ENCODE results near the gene CAMTA1.
"Not testable (repeated sequence)": the region's sequence is repeated elsewhere in the genome, so short reads cannot be mapped to it uniquely, and the experiment has no call there.

Gene CAMTA1

DNA sequence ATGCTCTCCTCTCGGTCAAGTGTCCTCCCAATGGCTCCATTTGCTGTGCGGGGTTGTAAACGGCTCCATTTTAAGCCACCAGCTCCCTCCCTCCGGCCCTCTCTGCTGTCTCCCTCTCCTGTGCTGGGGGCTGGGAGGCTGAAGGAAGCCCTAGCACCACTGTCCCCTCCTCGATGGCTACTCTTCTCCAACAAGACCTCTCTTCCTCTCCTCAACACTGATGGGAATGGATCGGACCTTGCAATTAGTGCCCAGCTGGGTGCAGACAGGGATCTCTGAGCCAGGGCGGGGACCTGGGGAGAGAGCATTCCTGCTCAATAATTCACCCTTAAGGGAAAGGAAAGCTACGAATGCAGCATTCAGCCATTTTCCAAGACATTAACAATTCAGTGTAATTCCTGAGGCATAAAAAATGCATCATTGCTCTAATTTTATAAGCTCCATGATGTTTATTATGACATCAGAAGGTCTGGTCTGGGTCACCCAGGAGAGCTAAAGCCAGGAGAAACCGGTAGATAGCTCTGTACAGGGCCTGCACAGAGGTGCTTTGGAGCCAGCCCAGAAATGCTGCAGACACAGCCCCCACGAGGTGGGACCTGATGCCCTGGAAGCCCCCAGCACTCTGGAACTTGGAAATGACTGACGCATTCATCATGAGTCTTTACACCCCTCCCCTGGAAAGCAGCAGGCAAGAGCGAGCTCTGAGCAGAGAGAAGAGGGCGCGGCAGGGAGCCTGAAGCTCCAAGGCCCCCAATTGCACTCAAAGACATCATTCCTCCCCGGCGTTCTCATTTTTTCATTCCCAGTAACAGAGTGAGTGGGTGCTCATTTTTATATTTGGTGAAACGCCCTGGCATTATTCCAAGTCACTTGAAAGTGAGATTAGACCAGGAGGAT, 909.6 kb downstream of the CAMTA1 start:
- no peak for FAIRE-seq

DNA sequence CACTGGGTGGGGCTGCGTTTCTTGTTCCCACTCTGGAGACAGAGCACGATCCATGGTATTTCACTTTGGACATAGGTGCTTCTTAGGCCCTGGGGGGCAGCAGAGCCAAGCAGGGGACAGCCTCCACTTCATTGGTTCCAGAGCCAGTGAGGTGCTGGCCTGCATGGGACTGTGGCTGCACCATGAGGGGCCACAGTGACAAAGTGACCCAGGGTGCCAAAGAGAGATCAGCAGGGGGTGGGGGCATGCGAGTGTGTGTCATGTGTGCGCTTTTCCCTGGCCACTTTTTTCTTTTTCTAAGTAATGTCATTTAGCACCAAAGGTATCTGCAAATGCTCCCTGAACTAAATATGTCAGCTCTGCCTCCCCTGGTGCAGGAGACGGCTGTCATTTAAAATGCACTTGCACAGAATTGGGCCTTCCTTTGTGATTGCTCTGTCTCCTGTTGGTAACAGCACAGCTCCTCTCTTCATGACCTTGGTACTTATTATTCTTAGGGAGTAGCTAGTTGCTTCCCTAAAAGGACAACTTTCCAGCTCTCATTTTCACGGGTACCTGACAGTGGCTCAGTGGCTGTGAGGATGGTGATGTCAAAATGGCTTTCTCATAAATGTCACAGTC, 910.4 kb downstream of the CAMTA1 start:
- no peak for FAIRE-seq

DNA sequence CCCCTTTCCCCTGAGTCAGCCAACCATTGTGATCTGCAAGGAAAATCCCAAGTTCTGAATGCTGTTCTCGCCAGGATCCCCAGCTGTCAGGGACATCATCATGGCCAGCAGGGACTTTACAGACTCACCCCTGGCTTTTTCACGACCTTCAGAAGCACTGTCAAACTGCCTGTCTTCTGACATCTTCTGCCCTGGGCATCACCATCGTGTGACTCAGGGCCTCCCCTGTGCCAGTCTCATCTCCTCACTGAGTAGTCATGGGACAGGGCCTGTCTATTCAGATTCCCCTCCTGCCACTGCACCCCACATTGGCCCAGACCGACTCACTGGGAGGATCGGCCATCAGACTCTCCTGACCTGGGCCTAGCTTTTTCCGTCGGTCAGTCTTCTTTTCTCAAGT, 913.4 kb downstream of the CAMTA1 start:
- no peak for FAIRE-seq

DNA sequence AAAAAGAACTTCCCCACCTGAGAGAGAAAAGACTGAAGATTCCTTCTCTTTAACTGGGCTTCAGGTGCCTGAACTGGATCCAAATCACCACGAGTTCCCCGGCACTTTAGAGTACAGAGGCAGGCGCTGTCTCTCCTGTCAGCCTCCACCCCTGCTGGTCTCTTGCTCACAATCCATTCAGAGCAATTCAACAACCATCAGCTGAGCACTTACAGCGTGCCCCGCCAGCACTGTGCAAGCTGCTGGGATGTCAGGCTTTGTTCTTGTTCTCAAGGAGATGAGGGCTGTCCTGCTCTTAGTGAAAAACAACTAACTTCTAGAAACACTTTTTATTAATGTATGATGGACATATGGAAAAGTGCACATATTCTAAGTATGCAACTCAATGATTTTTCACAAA, 917.1 kb downstream of the CAMTA1 start:
- FAIRE-seq = no peak

DNA sequence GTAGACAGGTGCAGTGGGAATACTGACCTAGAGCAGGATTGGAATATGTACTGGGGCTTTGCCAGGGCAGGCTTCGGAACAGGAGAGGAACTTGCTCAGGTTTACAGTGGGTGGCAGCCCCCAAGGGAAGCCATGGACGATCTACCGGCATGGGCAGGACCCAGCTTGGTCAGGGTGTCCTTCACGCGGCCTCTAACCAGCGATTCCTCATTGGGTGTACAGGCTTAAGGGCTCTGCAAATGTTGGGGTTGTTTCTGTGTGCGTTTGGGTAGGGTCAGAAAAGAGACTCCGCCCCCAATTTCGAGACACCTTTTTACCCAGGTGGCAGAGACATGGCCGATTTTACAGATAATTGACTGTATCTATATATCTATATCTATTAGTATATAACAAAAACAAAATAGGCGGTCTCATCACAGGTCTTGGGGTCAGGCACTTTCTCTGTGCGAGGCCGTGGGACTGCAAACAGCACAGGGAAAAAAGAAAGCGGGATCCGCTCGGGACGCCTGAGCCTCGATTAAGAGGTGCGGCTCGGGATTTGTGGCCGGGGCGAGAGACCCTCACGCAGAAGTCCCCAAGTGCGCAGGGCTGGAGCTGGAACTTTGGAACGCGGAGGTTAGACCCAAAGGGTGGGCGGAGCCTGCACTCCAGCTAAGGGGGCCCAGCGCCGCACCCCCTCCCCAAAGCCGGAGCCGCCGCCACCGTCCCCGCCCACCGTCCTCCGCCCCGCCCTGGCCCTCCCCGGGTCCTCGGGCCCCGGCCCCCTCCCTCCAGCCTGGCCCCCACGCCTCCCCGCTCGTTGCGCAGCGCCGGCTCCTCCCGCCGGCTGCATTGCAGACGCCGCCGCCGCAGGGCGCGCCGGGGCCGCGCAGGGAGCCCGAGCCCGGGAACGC, 918.3 kb downstream of the CAMTA1 start:
- no peak for FAIRE-seq

DNA sequence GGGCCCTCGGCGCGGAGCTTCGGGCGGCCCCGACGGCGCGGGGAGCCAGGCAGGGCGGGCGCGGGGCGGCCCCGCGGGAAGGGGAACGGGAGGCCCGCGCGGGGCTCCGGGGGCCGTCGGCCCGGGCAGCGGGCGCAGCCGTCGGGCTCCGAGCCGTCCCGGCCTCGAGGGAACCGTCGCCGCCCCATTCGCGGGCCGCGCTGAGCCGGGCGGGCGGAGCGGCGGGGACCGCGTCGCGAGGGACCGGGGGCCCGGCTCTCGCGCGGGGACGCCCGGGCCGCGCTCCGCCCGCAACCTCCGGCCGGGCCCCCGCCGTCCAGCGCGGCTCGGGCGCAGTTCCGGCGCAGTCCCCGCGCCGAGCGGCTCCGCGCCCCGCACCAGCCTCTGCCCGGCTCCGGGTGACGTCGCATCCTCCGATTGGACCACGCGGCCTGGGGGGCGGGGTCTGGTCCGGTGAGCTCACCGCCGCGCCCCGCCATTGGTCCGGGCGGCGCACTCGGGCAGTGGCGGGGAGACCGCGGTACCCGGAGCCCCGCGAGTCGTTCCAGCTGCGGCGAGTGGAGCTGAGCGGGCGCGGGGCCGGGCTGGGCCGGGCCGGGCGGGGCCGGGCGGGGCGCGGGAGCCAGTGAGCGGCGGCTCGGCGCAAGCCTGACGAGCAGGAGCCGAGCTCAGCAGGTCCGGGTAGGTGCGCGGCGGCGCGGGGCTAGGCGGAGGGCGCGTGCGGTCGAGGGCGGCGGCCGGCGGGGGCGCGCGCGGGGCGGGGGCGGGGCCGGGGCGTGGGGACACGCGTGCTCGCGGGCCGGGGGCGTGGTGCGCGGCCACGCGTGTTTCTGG, 919.2 kb downstream of the CAMTA1 start:
- FAIRE-seq = no peak

DNA sequence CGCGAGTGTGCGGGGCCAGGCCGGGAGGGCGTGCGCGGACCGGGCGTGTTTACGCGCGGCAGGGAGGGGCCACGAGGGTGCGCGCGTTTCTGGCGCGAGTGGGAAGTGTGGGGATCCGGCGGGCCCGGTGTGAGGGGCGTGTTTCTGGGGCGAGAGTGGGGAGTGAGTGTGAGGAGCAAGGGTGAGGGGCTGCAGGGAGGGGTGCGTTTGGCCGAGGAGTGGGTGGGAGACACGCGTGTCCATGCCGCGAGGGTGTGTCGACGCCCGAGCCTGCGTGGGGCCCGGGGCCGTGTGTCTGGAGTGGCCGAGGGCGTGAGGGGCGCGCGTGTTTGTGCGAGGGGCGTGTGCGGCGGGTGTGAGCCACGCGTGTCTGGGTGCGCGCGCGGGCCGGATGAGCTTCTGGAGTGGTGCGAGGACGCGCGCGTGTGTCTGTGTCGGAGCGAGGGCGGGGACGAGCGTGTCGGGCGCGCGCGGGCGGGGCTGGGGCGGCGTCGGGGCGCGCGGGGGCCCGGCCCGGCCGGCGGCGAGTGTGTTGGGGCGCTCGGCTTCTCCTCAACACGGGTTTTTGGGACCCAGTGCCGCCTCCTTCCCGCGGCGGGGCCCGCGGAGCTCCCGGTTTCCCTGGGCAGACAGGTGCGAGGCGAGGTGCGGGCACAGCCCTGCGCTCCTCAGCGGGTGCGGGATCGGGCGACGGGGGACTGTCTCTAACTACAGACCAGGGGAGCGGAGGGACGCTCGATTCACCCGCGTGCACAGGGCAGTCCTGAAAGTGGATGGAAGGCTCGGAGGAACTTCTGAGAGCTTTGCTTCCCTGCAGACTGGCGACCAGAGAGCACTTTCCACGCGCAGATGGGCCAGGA, 920.0 kb downstream of the CAMTA1 start:
- no peak for FAIRE-seq

DNA sequence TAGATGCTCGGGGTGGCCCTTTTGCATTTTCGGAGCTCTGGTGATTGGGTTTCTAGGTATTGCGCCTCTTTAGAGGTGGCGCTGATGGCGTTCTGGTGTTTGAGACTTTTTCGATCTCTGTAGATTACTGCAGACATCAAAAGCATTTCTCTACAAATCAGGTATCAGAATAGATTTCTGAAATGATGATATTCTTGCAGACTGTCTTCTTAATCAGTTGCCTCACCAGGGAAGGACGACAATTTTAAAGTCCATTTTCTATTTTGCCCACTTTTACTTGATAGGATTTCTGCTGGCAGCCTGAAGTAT, 920.6 kb downstream of the CAMTA1 start:
- FAIRE-seq = no peak

DNA sequence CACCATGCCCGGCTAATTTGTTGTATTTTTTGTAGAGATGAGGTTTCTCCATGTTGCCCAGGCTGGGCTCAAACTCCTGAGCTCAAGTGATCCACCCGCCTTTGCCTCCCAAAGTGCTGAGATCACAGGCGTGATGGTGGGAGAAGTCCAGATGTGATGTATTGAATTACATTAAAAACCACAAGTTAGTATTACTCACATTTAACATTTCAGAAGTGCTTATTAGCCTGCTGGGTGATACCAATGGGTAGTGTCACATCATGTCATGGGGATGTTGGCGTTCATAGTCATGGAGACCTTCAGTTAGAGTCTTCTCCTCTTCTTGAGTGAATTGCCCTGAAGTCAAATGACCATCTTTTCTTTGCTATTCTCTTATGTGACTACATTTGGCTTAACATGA, 922.3 kb downstream of the CAMTA1 start:
- FAIRE-seq = no peak

DNA sequence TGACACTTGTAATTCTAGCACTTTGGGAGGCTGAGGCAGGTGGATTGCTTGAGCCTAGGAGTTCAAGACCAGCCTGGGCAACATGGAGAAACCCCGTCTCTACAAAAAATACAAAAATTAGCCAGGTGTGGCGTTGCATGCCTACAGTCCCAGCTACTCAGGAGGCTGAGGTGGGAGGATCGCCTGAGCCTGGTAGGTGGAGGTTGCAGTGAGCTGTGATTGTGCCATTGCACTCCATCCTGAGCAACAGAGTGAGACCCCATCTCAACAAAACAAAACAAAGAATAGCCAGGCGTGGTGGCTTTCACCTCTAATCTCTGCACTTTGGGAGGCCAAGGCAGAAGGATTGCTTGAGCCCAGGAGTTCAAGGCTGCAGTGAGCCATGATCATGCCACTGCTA, 922.8 kb downstream of the CAMTA1 start:
- not testable (repeated sequence) for FAIRE-seq

DNA sequence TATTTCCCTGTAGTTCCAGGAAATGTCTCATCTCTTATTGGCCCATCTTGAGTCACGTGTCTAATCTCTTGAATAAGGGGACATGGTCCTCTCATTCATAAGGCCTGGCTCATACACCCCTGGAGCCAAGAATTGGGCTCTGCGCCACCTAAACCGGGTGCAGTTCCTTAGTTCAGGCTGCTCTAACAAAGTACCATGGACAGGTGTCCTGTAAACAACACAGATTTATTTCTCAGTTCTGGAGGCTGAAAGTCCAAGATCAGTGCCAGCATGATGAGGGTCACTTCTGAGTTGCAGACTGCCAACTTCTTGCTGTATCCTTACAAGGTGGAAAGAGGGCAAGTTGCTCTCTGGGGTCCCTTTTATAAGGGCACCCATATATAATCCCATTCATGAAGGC, 925.6 kb downstream of the CAMTA1 start:
- FAIRE-seq = no peak

DNA sequence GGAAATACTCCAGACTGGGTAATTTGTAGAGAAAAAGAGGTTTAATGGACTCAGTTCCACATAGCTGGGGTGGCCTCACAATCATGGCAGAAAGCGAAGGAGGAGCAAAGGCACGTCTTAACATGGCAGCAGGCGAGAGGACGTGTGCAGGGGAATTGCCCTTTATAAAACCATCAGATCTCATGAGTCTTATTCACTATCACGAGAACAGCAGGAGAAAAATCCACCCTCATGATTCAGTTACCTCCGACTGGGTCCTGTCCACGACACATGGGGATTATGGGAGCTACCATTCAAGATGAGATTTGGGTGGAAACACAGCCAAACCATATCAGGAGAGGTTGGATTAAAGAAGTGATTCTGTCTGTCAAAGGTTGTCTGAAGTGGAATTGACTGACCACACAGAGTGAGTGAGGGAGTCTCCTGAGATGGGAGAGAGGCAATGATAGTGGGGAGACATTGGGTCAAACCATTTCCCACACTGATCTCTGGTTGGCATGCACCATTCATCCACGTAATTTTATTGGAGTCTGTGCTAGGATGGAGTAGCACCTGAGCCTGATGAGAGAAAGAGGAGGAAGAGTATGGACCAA, 927.6 kb downstream of the CAMTA1 start:
- no peak for FAIRE-seq

DNA sequence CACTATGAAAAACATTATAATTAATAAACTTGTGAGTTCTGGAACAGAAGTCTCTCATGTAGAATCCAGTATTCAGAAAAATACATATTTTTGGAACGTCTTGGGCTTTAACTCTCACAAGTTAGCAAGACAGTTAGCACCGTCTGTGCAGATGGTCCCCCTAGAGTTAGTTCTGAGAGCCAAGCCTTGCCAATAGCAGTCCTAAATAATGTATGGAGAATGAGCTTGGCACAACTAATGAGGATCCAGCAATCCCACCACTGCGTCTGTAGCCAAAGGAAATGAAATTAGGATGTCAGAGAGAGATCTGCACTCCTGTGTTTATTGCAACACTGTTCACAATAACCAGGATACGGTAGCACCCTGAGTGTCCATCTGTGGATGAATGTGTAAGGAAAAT, 931.3 kb downstream of the CAMTA1 start:
- FAIRE-seq = no peak

DNA sequence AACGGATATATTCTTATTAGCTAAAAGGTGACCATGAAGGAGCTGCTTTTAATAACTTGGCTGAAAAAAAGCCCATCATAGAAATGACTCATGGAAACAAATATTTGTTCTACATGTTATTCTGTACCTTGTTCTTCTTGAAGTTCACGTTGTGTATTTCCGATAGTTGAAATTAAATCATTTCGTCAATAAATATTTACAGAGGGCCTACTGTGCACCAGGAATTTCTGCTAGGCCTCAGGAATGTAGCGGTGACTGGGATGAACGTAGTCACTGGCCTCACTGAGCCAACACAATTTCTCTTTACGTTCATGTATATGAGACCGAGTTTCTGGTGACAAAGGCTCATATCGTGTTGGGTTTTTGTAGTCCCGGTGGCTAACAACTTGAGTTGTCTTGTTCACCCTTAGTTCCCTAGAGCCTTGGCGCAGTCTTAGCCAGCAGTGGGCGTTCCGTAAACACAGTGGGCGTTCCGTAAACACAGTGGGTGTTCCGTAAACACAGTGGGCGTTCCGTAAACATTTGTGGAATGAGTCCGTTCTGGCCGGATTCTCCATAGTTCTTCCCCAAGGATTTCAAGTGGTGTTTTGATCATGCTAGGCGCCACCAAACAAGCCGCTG, 932.6 kb downstream of the CAMTA1 start:
- no peak for FAIRE-seq

DNA sequence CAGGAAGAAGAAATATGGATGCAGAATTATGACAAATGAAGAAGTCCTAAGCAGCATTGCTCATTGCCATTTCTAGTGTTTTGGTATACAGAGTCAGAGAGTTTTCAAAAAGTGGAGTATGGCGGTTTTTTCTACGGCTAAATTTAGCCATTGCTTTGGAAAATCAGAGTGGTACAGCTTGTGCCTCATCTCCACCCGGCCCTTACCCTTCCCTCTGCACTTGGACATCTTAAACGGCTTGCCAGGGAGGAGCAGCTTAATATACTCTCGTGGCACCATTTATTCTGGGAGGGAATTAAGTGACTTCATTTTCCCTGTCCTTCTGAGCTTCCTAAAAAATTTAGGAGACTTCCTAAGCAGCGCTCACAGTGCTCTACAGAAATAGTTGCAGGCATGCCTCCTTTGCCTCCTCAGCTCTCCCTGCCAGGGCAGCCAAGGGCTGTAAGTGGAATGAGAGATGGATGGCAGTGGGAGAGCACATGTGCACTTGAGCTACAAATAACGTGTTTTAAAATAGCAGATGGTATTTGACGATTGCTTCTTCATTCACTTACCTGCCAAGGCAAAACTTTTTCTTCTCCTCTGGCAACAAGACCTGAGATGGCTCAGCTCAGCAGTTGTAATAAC, 934.3 kb downstream of the CAMTA1 start:
- no peak for FAIRE-seq

DNA sequence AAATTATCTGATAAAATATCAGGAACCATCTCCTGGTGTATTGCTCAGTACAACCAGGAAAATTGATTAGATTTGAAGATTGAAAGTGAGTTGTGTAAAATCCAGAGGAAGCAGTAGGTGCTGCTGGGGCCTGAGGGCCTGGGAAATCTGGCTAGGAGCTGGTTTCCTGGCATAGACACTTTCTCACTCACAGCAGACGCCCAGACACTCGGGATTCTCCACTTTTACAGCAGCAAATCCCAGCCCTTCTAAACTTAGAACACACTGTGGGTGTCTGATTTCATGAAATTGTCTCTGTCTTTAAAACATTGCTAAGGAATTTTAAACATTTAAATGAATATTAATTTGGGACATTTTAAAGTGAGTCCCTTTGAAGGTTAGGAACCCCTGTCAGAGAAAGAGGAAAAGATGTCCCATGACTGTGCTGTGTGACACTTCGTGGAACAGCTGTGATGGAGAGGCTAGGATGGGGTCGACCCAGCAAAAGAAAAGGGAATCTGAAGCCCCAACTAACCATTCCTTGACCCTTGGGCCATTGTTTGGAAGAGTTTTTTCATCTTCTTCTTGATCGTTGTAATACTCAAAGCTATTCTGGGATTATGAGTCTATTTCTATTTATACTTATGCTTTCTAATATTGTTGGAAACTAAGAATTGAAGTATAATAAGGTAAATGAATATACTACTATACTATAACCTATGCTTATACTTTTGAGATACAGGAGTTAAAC, 936.9 kb downstream of the CAMTA1 start:
- FAIRE-seq = no peak

DNA sequence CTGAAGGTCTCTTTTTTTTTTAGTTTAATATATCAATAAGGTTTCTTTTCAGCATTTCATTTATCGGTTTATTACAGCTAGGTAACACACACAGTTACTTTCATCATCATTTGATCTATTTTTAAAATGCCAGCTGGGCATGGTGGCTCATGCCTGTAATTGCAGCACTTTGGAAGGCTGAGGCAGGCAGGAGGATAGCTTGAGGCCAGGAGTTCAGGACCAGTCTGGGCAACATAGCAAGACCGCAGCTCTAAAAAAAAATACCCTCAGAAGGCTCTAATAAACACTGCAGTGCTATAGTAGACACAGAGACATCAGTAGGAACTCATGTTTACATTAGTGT, 937.4 kb downstream of the CAMTA1 start:
- FAIRE-seq = no peak

DNA sequence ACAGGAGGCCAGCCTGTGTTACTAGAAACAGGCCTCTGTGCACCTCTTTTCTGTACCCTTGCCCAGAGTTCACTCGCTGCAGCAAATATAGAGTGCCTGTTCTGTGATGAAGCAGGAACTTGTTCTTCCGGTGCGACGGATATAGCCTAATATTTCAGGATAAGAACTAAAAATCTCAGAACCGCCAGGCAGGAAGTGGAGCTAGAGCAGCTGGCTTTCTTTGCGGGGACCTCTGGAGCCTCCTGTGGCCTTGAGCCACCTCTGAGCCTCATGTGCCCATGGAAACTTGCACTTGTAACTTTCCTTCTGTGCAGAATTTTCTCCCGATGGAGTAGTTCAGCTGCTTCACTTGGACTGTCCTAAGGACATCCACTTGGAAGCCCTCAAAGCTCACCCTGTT, 941.4 kb downstream of the CAMTA1 start:
- FAIRE-seq = no peak

DNA sequence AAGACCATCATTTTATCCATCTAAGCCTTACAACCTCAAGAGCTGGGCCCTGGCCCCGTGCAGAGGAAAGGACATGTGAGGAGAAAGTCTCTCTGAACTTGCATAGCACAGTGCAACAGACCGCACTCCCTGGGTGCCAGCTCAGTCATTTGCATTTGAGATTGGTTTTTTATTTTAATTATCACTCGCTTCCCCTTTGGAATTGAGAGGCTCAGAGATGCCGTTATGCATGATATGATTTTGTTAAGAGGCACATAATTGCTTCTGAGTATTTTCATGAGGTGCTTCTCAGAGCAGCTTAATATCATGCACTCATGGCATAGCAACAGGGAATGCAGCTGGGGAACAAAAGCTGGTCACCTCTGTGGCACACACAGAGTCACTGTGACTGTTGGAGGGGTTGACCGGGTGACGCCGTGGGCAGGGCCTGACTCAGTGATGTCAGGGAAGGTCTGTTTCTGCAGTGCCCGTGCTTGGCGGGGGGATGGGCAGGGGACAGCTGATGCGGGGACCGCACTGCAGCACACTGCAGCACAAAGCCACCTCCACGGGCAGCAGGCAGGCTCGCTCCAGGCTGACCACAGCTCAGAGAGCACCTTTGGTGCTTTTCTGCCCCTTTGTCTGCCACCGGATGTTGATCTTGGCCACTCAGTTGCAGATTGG, 942.7 kb downstream of the CAMTA1 start:
- FAIRE-seq = no peak

All from endometrium (tissue), 2 donors.